Kidney (tissue), 14 donors: ENCODE results near the gene SPATA2. TPM values are rescaled to one million over a fixed set of nuclear protein-coding genes. Genes with fewer than 3 reads are reported as not detected.

Experiments used
- DNase-seq, 5 donors: peaks; one replicate each; pipeline ENCODE4 v3.0.0-alpha.2; 2013 to 2020
- FAIRE-seq: peaks from 2 replicates; lab custom pipeline; 2012; peaks lifted over from hg19 to GRCh38; lab: Jason Lieb, UNC
- H3K27ac ChIP-seq, 2 donors: one replicate each; pipeline ENCODE4 v1.7.0; 2013; ENCODE audit warnings: low read depth in 2 of 2, low read length in 2 of 2, inconsistent platforms in 1 of 2
- H3K27me3 ChIP-seq: one replicate; pipeline ENCODE4 v1.7.1; 2013; ENCODE audit warnings: low read length, inconsistent platforms; ENCODE audit not compliant: control insufficient read depth, insufficient read depth
- H3K36me3 ChIP-seq, 3 donors: one replicate each; pipeline versions ENCODE4 v1.7.0 to v1.7.1; 2013; ENCODE audit warnings: low read length in 3 of 3, control low read depth in 1 of 3, inconsistent platforms in 1 of 3; ENCODE audit not compliant: insufficient read depth in 3 of 3, control insufficient read depth in 2 of 3
- H3K4me1 ChIP-seq, 3 donors: one replicate each; pipeline versions ENCODE4 v1.7.0 to v1.7.1; 2013; ENCODE audit warnings: low read length in 3 of 3, inconsistent platforms in 1 of 3, low read depth in 1 of 3; ENCODE audit not compliant: control insufficient read depth in 2 of 3, insufficient read depth in 2 of 3
- H3K4me3 ChIP-seq, 3 donors: one replicate each; pipeline versions ENCODE4 v1.7.0 to v1.8.1; 2013; ENCODE audit warnings: low read length in 3 of 3, control low read depth in 1 of 3, inconsistent platforms in 1 of 3
- H3K9ac ChIP-seq, 3 donors: one replicate each; pipeline versions ENCODE4 v1.7.0 to v1.7.1; 2013; ENCODE audit warnings: low read length in 3 of 3, control low read depth in 1 of 3, inconsistent platforms in 1 of 3
- H3K9me3 ChIP-seq, 3 donors: one replicate each; pipeline versions ENCODE4 v1.7.0 to v1.7.1; 2013; ENCODE audit warnings: low read length in 3 of 3, control low read depth in 1 of 3, inconsistent platforms in 1 of 3; ENCODE audit not compliant: control insufficient read depth in 2 of 3, insufficient read depth in 1 of 3
- intact Hi-C: fragments of 100-400 bp; cut with DNase I; formaldehyde crosslinking; loops from one replicate; pipeline ENCODE4 v1.11.1; 2022
- polyA plus RNA-seq: library from polyadenylated mRNA; stranded (reverse); fragments of 350-450 nt; fragmentation: Illumina TruSeq; extraction: RNeasy Lipid Tissue Mini Kit (QIAGEN cat#74804); gene quantifications from one replicate; pipeline ENCODE4 v1.2.3, GENCODE V29; 2014; ENCODE audit warnings: low read depth, low replicate concordance; ENCODE audit not compliant: insufficient read depth
- total RNA-seq: library from RNA; stranded (reverse); fragmentation: NEBNext Ultra II Directional; extraction: Animal tissue kit (Norgen Biotek cat#: 25700); gene quantifications from one replicate; pipeline ENCODE4 v1.2.1, GENCODE V29; 2021
- TF ChIP-seq, protein P1 (sequence below): IDR thresholded peaks from 3 replicates; pipeline ENCODE4 v1.5.1; 2012; ENCODE audit warnings: mild to moderate bottlenecking, moderate library complexity, borderline replicate concordance; ENCODE audit not compliant: insufficient read depth; ENCODE audit errors: extremely low read depth
- donor health status: control.
- donor health status: control.
- donor health status: control.
- donor health status: control.
- donor health status: control.
- donor health status: DM: yes; HTN: yes; CAD: no.
- donor health status: Normal renal cell carcinoma (clear cell type).

The SPATA2 gene
- total and polyA plus RNA-seq, 2 donors from 2014 or later = 5.8 to 9.0 TPM

DNA sequence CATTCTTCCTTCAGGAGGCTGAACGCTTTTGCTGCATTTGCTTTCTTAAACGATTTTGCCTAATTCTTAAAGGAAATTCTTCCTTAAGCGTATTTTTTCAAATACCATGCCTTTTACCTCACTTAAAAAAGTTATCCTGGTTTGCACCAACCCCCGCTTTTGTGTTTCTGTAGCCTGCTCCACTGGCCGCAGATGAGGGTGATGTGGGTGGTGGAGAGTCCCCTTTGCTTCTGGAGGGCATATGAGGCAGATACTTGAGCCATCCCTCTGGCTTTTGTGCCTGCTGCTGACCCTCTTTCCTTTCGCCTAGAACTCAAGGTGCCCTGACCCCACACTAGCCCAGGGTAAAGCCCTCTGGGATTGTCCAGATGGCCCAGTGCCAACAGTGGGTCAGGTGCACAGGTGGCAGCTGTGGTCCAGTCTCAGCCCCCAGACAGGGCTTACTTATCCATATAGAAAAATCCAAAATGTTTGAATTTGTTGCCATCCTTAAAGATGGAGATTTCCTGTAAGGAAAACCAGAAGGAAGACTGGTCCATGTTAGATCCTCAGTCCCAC is 43.9 kb downstream of the SPATA2 start:
- H3K27me3 ChIP-seq = no peaks in the 10 kb centered on the region
- DNase-seq = no peak
- H3K9me3 ChIP-seq = no peaks in the 10 kb centered on the region
- FAIRE-seq = no peak
- H3K4me1 ChIP-seq = no peaks in the 10 kb centered on the region
- H3K36me3 ChIP-seq = peaks cover 2 to 24% (median 11%) of the 10 kb centered on the region in 3 donors
- H3K27ac ChIP-seq = no peak overlapping the region
- intact Hi-C loops = no loop called here
- TF ChIP-seq, protein P1, sequence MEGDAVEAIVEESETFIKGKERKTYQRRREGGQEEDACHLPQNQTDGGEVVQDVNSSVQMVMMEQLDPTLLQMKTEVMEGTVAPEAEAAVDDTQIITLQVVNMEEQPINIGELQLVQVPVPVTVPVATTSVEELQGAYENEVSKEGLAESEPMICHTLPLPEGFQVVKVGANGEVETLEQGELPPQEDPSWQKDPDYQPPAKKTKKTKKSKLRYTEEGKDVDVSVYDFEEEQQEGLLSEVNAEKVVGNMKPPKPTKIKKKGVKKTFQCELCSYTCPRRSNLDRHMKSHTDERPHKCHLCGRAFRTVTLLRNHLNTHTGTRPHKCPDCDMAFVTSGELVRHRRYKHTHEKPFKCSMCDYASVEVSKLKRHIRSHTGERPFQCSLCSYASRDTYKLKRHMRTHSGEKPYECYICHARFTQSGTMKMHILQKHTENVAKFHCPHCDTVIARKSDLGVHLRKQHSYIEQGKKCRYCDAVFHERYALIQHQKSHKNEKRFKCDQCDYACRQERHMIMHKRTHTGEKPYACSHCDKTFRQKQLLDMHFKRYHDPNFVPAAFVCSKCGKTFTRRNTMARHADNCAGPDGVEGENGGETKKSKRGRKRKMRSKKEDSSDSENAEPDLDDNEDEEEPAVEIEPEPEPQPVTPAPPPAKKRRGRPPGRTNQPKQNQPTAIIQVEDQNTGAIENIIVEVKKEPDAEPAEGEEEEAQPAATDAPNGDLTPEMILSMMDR = no peak
- no peak overlapping the region for H3K4me3 ChIP-seq
- H3K9ac ChIP-seq = no peak overlapping the region

DNA sequence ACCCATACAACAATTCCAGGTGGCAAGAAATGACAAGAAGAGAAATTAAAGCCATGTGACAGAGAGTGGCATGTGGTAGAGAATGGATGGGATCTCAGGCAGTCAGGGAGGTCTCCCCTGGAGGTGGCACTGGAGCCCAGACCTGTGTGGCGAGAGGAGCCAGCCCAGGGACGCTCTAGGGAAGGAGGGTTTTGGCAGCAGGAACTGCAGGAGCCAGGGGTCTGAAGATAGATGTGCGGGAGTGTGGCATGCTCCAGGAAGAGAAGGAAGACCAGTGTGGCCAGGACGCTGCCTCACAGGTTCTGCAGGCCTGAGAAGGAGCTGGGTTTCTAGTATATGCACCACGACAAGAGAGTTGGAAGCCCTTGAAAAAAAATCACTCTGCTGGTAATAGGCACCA is 45.1 kb downstream of the SPATA2 start:
- no peaks in the 10 kb centered on the region for H3K4me1 ChIP-seq
- TF ChIP-seq, protein P1 = no peak
- no peak overlapping the region for H3K27ac ChIP-seq
- no peak overlapping the region for H3K4me3 ChIP-seq
- no peaks in the 10 kb centered on the region for H3K9me3 ChIP-seq
- H3K9ac ChIP-seq = no peak overlapping the region
- DNase-seq (no peak), FAIRE-seq (no peak)
- peaks cover 2 to 21% (median 19%) of the 10 kb centered on the region in 3 donors for H3K36me3 ChIP-seq
- H3K27me3 ChIP-seq = no peaks in the 10 kb centered on the region
- intact Hi-C loops = no loop called here

DNA sequence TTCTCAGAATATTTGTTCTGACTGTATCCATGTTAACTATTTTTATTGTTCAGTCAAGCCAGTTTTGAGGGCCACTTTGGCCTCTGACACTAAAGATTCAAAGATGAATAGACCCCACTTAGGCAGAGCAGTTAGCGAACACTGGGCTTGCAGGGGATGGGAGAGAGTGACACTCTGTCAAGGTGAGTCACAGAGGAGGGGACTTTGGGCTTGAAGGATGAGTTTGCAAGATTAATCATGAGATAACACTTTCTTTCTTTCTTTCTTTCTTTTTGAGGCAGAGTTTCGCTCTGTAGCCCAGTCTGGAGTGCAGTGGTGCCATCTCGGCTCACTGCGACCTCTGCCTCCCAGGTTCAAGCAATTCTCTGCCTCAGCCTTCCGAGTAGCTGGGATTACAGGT is 46.4 kb downstream of the SPATA2 start:
- FAIRE-seq (no peak), DNase-seq (no peak)
- no peak overlapping the region for H3K27ac ChIP-seq
- peaks cover 2 to 26% (median 25%) of the 10 kb centered on the region in 3 donors for H3K36me3 ChIP-seq
- H3K9ac ChIP-seq = no peak overlapping the region
- H3K4me1 ChIP-seq = no peaks in the 10 kb centered on the region
- TF ChIP-seq, protein P1 = no peak
- intact Hi-C loops = no loop called here
- no peaks in the 10 kb centered on the region for H3K9me3 ChIP-seq
- H3K27me3 ChIP-seq = no peaks in the 10 kb centered on the region
- H3K4me3 ChIP-seq = no peak overlapping the region

DNA sequence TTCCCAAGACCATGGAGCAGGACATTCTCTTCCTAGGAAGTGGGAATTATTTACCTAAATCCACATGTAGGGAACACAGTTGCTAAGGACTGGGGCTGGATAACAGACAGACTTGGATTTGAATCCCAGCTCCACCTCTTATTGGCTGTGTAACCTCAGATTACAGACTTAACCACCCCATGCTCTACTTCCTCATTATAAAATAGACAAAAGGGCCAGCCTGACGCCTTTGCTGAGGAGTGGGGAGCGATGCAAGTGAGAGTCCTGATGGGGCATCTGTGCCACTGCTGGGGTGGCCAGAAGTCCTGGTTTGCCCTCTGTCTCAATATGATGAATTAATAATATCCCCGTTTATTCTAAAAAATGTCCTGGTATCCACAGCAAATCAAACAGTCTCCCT is 46.8 kb downstream of the SPATA2 start:
- Histone ChIP-seq H3K36me3 (peaks cover 2 to 26% (median 25%) of the 10 kb centered on the region in 3 donors), H3K27me3 (no peaks in the 10 kb centered on the region), H3K27ac (no peak overlapping the region), H3K9me3 (no peaks in the 10 kb centered on the region), H3K4me3 (no peak overlapping the region), H3K4me1 (no peaks in the 10 kb centered on the region), H3K9ac (no peak overlapping the region)
- TF ChIP-seq, protein P1 = no peak
- DNase-seq (no peak), FAIRE-seq (no peak)
- intact Hi-C loops = no loop called here
